GM12874 (cell line): ENCODE data around the gene ST6GALNAC2.

Experiments
- CTCF ChIP-seq: IDR thresholded peaks from 2 replicates; pipeline ENCODE4 v1.5.1; 2011; ENCODE audit warnings: low read depth, mild to moderate bottlenecking, control low read depth, low read length, moderate library complexity; ENCODE audit not compliant: insufficient read depth

Gene ST6GALNAC2

GRCh38 chr17:76578376-76578775, 7.3 kb downstream of the ST6GALNAC2 start:
- no peak for TF ChIP-seq CTCF

GRCh38 chr17:76577876-76578275, 7.8 kb downstream of the ST6GALNAC2 start:
- TF ChIP-seq CTCF = no peak

GRCh38 chr17:76576189-76576588, 9.5 kb downstream of the ST6GALNAC2 start:
- no peak for TF ChIP-seq CTCF

- no peak for TF ChIP-seq CTCF
Measured at GRCh38 chr17:76575570-76575969, 10.1 kb downstream of the ST6GALNAC2 start.

- TF ChIP-seq CTCF = no peak
Measured at GRCh38 chr17:76574166-76574565, 11.5 kb downstream of the ST6GALNAC2 start.

- no peak for TF ChIP-seq CTCF
Measured at GRCh38 chr17:76573096-76573495, 12.6 kb downstream of the ST6GALNAC2 start.

- TF ChIP-seq CTCF = no peak
Measured at GRCh38 chr17:76572201-76572910, 13.3 kb downstream of the ST6GALNAC2 start.
